K562 (cell line): ENCODE data around the gene IKZF3. TPM values are rescaled to one million over a fixed set of nuclear protein-coding genes. Genes with fewer than 3 reads are reported as not detected.

Source experiments
- CEBPG ChIP-seq, 3 experiments: fragments of 200-800 bp in 1 of 3; sonication (Bioruptor generic) in 1 of 3; sonication (generic) in 1 of 3; formaldehyde crosslinking in 1 of 3; IDR thresholded peaks in 2 of 3; conservative IDR thresholded peaks in 1 of 3; 2 replicates each; pipeline versions ENCODE4 v1.6.1 to v1.8.0; 2016 to 2022; ENCODE audit warnings: missing compliant biosample characterization in 2 of 3, missing genetic modification characterization in 2 of 3, mild to moderate bottlenecking in 1 of 3, missing genetic modification reagents in 1 of 3
- CSDE1 ChIP-seq, 2 experiments: fragments of 450-650 bp; IDR thresholded peaks; 2 replicates each; pipeline ENCODE4 v1.6.1; 2016; ENCODE audit warnings: mild to moderate bottlenecking in 1 of 2
- E2F1 ChIP-seq: sonication (generic); formaldehyde crosslinking; IDR thresholded peaks from 2 replicates; pipeline ENCODE4 v1.8.1; 2023; ENCODE audit warnings: mild to moderate bottlenecking, missing genetic modification reagents, moderate library complexity
- E2F8 ChIP-seq: fragments of 450-650 bp; IDR thresholded peaks from 2 replicates; pipeline ENCODE4 v1.7.1; 2018; ENCODE audit warnings: mild to moderate bottlenecking, low read depth; ENCODE audit not compliant: partially characterized antibody
- HDAC1 ChIP-seq, 2 experiments: fragments of 450-650 bp; IDR thresholded peaks; 2 replicates each; pipeline ENCODE4 v1.6.1; 2016 to 2017; ENCODE audit warnings: inconsistent platforms in 1 of 2, mild to moderate bottlenecking in 1 of 2, moderate library complexity in 1 of 2
- HMG20B ChIP-seq: fragments of 250-450 bp; sonication (Bioruptor Pico); IDR thresholded peaks from 2 replicates; pipeline ENCODE4 v1.5.0; 2021; ENCODE audit warnings: mild to moderate bottlenecking
- HMGN3 ChIP-seq: IDR thresholded peaks from 2 replicates; pipeline ENCODE4 v1.6.1; 2011; ENCODE audit warnings: borderline replicate concordance, low read depth, mild to moderate bottlenecking, mixed read lengths, low read length; ENCODE audit not compliant: insufficient read length; ENCODE audit errors: extremely low read depth
- KDM5B ChIP-seq: fragments of 200-600 bp; sonication (generic); IDR thresholded peaks from 2 replicates; pipeline ENCODE4 v1.6.1; 2012; ENCODE audit warnings: low read depth, mild to moderate bottlenecking, moderate library complexity, low read length, control low read depth, inconsistent platforms; ENCODE audit not compliant: insufficient replicate concordance
- MCM2 ChIP-seq: fragments of 450-650 bp; IDR thresholded peaks from 2 replicates; pipeline ENCODE4 v1.6.1; 2017; ENCODE audit warnings: low read depth, mild to moderate bottlenecking
- NBN ChIP-seq: fragments of 450-650 bp; IDR thresholded peaks from 2 replicates; pipeline ENCODE4 v1.6.1; 2016; ENCODE audit warnings: low read depth, mild to moderate bottlenecking
- RFX1 ChIP-seq: fragments of 450-650 bp; IDR thresholded peaks from 2 replicates; pipeline ENCODE4 v1.6.1; 2016; ENCODE audit warnings: mild to moderate bottlenecking, moderate library complexity
- SMAD3 ChIP-seq: fragments of 450-650 bp; formaldehyde crosslinking; conservative IDR thresholded peaks from 2 replicates; pipeline ENCODE4 v1.4.0; 2020; ENCODE audit warnings: mild to moderate bottlenecking
- TAF15 ChIP-seq: fragments of 200-400 bp; formaldehyde crosslinking; IDR thresholded peaks from 2 replicates; pipeline ENCODE4 v1.6.1; 2017; ENCODE audit warnings: mild to moderate bottlenecking, low read depth, low read length, moderate library complexity
- TEAD1 ChIP-seq, 2 experiments: fragments of 450-650 bp in 1 of 2; sonication (generic) in 1 of 2; formaldehyde crosslinking; IDR thresholded peaks; 2 replicates each; pipeline versions ENCODE4 v1.4.0 to v1.8.0; 2020 to 2022; ENCODE audit warnings: mild to moderate bottlenecking in 2 of 2, missing genetic modification reagents in 1 of 2
- THRA ChIP-seq: fragments of 450-650 bp; IDR thresholded peaks from 2 replicates; pipeline ENCODE4 v1.6.1; 2017; ENCODE audit warnings: mild to moderate bottlenecking, moderate library complexity
- U2AF1 ChIP-seq: fragments of 200-400 bp; formaldehyde crosslinking; optimal IDR thresholded peaks from 2 replicates; pipeline ENCODE3; 2017; ENCODE audit warnings: mild to moderate bottlenecking, low read depth, low read length, moderate library complexity
- ZNF77 ChIP-seq: fragments of 250-450 bp; sonication (Bioruptor Pico); IDR thresholded peaks from 2 replicates; pipeline ENCODE4 v1.5.0; 2020
- polyA plus RNA-seq, 8 experiments: library from polyadenylated mRNA; depleted of rRNA in 4 of 8; stranded (reverse) in 5 of 8; unstranded in 3 of 8; fragments of >200 nt; fragmentation: Nextera tagmentation in 2 of 8; fragmentation: Illumina TruSeq in 1 of 8; extraction: Ambion mirVana in 2 of 8; extraction: Trizol in 1 of 8; gene quantifications; 2 replicates each; pipeline versions ENCODE4 v1.2.1 to v1.2.3, GENCODE V29; 2011 to 2014; ENCODE audit warnings: inconsistent platforms in 1 of 8, missing spikeins in 1 of 8
- total RNA-seq, 7 experiments: library from RNA; depleted of rRNA in 6 of 7; stranded (reverse); fragments of >200 nt in 6 of 7; fragmentation: Illumina TruSeq in 2 of 7; extraction: Trizol in 2 of 7; gene quantifications; 2 replicates each; pipeline versions ENCODE4 v1.2.1 to v1.2.3, GENCODE V29; 2011 to 2021; ENCODE audit warnings: low replicate concordance in 1 of 7

The IKZF3 gene
- total and polyA plus RNA-seq, 9 of the 15 experiments (the other 6 are each of a cell fraction or from before 2014, with no cell fraction given) = 0.06 to 1.6 (median 0.62) TPM

GRCh38 chr17:39863918-39864746 is at the start of gene IKZF3 (continued):
- no peak for TF ChIP-seq TAF15
- TF ChIP-seq HDAC1 (IDR thresholded peaks at IDR 0.05) = no peak
- no peak for TF ChIP-seq U2AF1
- no peak for TF ChIP-seq MCM2
- peak; percentile 82; the same call in 1 of the 2 replicates for TF ChIP-seq E2F1 (CRISPR knock-in tag)
- TF ChIP-seq SMAD3 = no peak
- no peak for TF ChIP-seq CSDE1 (IDR thresholded peaks at IDR 0.05)
- no peak for TF ChIP-seq HMG20B (CRISPR knock-in tag)
- TF ChIP-seq ZNF77 = no peak
- TF ChIP-seq THRA = no peak
- TF ChIP-seq HMGN3 = peak; percentile 25
- TF ChIP-seq NBN = no peak
- TF ChIP-seq RFX1 = no peak
- TF ChIP-seq TEAD1 (CRISPR knock-in tag; IDR thresholded peaks at IDR 0.05) = no peak
- peak; percentile 91 for TF ChIP-seq E2F8
- TF ChIP-seq CEBPG (CRISPR knock-in tag; IDR thresholded peaks at IDR 0.05) = no peak
- no peak for TF ChIP-seq CEBPG (tag; conservative IDR thresholded peaks at IDR 0.05 in 1 of 2, IDR thresholded peaks at IDR 0.05 in 1 of 2)
- no peak for TF ChIP-seq KDM5B
